SK-N-SH (cell line): Measurements from ENCODE around the gene HACE1. TPM values are rescaled to one million over a fixed set of nuclear protein-coding genes. Genes with fewer than 3 reads are reported as not detected.

Experiments
- CTCF ChIA-PET: fragments of 300-600, 350-600 bp; formaldehyde crosslinking; extraction: SDS; loops from one replicate; lab custom pipeline; 2021; lab: Yijun Ruan, JAX
- POLR2A ChIA-PET: fragments of 350-600 bp; sonication (Branson Sonifier 250); formaldehyde crosslinking; extraction: SDS; loops from one replicate; lab custom pipeline; 2020; ENCODE audit warnings: antibody characterized with exemption, inconsistent platforms; lab: Yijun Ruan, JAX
- DNase-seq: peaks from one replicate; pipeline ENCODE4 v3.0.0; 2012
- H2AFZ ChIP-seq: fragments of 200-600 bp; sonication (generic); 2 replicates; pipeline ENCODE4 v1.8.1; 2016; ENCODE audit warnings: antibody characterized with exemption, mild to moderate bottlenecking, low read depth
- H3F3A ChIP-seq: fragments of 200-600 bp; sonication (generic); replicated peaks from 2 replicates; pipeline ENCODE3; 2016; ENCODE audit warnings: antibody characterized with exemption, mild to moderate bottlenecking; ENCODE audit not compliant: insufficient read depth
- H3K27ac ChIP-seq, 2 experiments: fragments of 200-500 bp in 1 of 2; fragments of 200-600 bp in 1 of 2; sonication (Bioruptor generic) in 1 of 2; sonication (generic), shearing (Covaris generic) in 1 of 2; 2 replicates each; pipeline versions ENCODE4 v1.5.1 to v1.6.1; 2014 to 2016; ENCODE audit warnings: low read depth in 2 of 2, inconsistent platforms in 1 of 2, low read length in 1 of 2, mild to moderate bottlenecking in 1 of 2, mixed read lengths in 1 of 2
- H3K27me3 ChIP-seq: fragments of 200-600 bp; sonication (generic), shearing (Covaris generic); 2 replicates; pipeline ENCODE4 v1.6.1; 2016; ENCODE audit warnings: mixed run types; ENCODE audit not compliant: insufficient read depth
- H3K36me3 ChIP-seq, 2 experiments: fragments of 200-500 bp in 1 of 2; fragments of 200-600 bp in 1 of 2; sonication (Bioruptor generic) in 1 of 2; sonication (generic) in 1 of 2; replicated peaks in 1 of 2; 2 replicates each; pipeline versions ENCODE3 to v1.5.1; 2014 to 2016; ENCODE audit warnings: low read length in 1 of 2, mild to moderate bottlenecking in 1 of 2; ENCODE audit not compliant: insufficient read depth in 2 of 2, control insufficient read depth in 1 of 2
- H3K4me1 ChIP-seq, 2 experiments: fragments of 200-500 bp in 1 of 2; fragments of 200-600 bp in 1 of 2; sonication (Bioruptor generic) in 1 of 2; sonication (generic), shearing (Covaris generic) in 1 of 2; 2 replicates each; pipeline versions ENCODE4 v1.5.1 to v1.6.1; 2014 to 2016; ENCODE audit warnings: low read depth in 1 of 2, low read length in 1 of 2, mixed run types in 1 of 2; ENCODE audit not compliant: insufficient read depth in 2 of 2, control insufficient read depth in 1 of 2
- H3K4me2 ChIP-seq: fragments of 200-600 bp; sonication (generic), shearing (Covaris generic); 2 replicates; pipeline ENCODE4 v1.6.1; 2017; ENCODE audit warnings: mixed run types
- H3K4me3 ChIP-seq, 2 experiments: fragments of 200-500 bp in 1 of 2; fragments of 200-600 bp in 1 of 2; sonication (Bioruptor generic) in 1 of 2; sonication (generic), shearing (Covaris generic) in 1 of 2; 2 replicates each; pipeline versions ENCODE4 v1.5.1 to v1.8.1; 2014 to 2016; ENCODE audit warnings: low read depth in 2 of 2, inconsistent platforms in 1 of 2, low read length in 1 of 2, mild to moderate bottlenecking in 1 of 2, mixed read lengths in 1 of 2, moderate library complexity in 1 of 2
- H3K79me2 ChIP-seq: fragments of 200-600 bp; sonication (generic); 2 replicates; pipeline ENCODE4 v1.8.1; 2017; ENCODE audit warnings: mild to moderate bottlenecking; ENCODE audit not compliant: insufficient read depth
- H3K9ac ChIP-seq: fragments of 200-600 bp; sonication (generic); 2 replicates; pipeline ENCODE4 v1.6.1; 2017; ENCODE audit warnings: mixed run types
- H3K9me2 ChIP-seq: fragments of 200-600 bp; sonication (generic); 2 replicates; pipeline ENCODE4 v1.6.1; 2017; ENCODE audit warnings: mixed run types
- H3K9me3 ChIP-seq: fragments of 200-600 bp; sonication (generic); 2 replicates; pipeline ENCODE4 v1.6.1; 2017; ENCODE audit warnings: mixed run types, mild to moderate bottlenecking, moderate library complexity
- H4K20me1 ChIP-seq: fragments of 200-600 bp; sonication (generic); 2 replicates; pipeline ENCODE4 v1.6.1; 2017; ENCODE audit warnings: mild to moderate bottlenecking, mixed run types; ENCODE audit not compliant: insufficient read depth
- ELF1 ChIP-seq: IDR thresholded peaks from 2 replicates; pipeline ENCODE4 v1.4.0; 2012
- FOXM1 ChIP-seq: IDR thresholded peaks from 2 replicates; pipeline ENCODE4 v1.4.0; 2012; ENCODE audit warnings: low read depth, mild to moderate bottlenecking
- JUND ChIP-seq: IDR thresholded peaks from 2 replicates; pipeline ENCODE4 v1.4.0; 2012
- MXI1 ChIP-seq: IDR thresholded peaks from 2 replicates; pipeline ENCODE4 v1.6.1; 2012; ENCODE audit warnings: mild to moderate bottlenecking, low read depth, low read length, improper control_type of control experiment
- NRF1 ChIP-seq: IDR thresholded peaks from 2 replicates; pipeline ENCODE4 v1.6.1; 2012; ENCODE audit warnings: low read depth, mild to moderate bottlenecking, low read length
- RFX5 ChIP-seq: IDR thresholded peaks from 2 replicates; pipeline ENCODE4 v1.6.1; 2012; ENCODE audit warnings: mild to moderate bottlenecking, improper control_type of control experiment, low read length
- RXRA ChIP-seq: IDR thresholded peaks from 2 replicates; pipeline ENCODE4 v1.4.0; 2012; ENCODE audit warnings: low read depth, mild to moderate bottlenecking, borderline replicate concordance
- TCF12 ChIP-seq: IDR thresholded peaks from 2 replicates; pipeline ENCODE4 v1.4.0; 2012
- YY1 ChIP-seq: IDR thresholded peaks from 2 replicates; pipeline ENCODE4 v1.4.0; 2012; ENCODE audit warnings: low read depth, mild to moderate bottlenecking
- WGBS: methylation state at CpG from one replicate; pipeline ENCODE4 v1.1.6; 2017; ENCODE audit warnings: low lambda C conversion rate; 5-methylcytosine and 5-hydroxymethylcytosine counted together
- polyA plus RNA-seq, 3 experiments: library from polyadenylated mRNA; depleted of rRNA; stranded (reverse); fragments of >200 nt; gene quantifications; 2 replicates each; pipeline ENCODE4 v1.2.3, GENCODE V29; 2012
- TF ChIP-seq, protein P1 (sequence below): IDR thresholded peaks from 2 replicates; pipeline ENCODE4 v1.4.0; 2012; ENCODE audit warnings: low read depth, borderline replicate concordance
- TF ChIP-seq, protein P2 (sequence below): fragments of 150-350 bp; IDR thresholded peaks from 2 replicates; pipeline ENCODE4 v1.6.1; 2017; ENCODE audit warnings: antibody characterized with exemption, low read length, low read depth, borderline replicate concordance
- TF ChIP-seq, protein P3 (sequence below): IDR thresholded peaks from 2 replicates; pipeline ENCODE4; 2012
- TF ChIP-seq, protein P4 (sequence below): IDR thresholded peaks from 2 replicates; pipeline ENCODE4 v1.4.0; 2012; ENCODE audit warnings: low read depth, borderline replicate concordance

Gene HACE1
- polyA plus RNA-seq, 1 of the 3 experiments (the other 2 are of a cell fraction), result 6.2 TPM

DNA sequence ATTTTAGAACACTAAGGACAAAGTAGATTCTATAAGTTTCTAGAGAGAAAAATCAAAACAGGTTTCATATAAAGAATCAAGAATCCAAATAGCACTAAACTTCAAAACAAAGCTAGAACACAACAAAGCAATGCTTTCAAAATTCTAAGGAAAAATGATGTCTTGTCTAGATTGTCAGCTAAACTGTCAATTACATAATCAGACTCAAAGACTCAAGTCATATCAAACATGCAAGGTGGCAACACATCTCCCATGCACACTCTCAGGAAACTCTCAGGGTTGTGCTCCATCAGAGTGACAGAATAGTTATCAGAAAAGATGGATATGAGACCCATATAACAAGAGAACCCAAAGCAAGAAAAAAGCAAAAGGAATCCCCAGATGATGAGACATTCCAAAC is 23.9 kb downstream of the HACE1 start (continued):
- TF ChIP-seq, protein P1, sequence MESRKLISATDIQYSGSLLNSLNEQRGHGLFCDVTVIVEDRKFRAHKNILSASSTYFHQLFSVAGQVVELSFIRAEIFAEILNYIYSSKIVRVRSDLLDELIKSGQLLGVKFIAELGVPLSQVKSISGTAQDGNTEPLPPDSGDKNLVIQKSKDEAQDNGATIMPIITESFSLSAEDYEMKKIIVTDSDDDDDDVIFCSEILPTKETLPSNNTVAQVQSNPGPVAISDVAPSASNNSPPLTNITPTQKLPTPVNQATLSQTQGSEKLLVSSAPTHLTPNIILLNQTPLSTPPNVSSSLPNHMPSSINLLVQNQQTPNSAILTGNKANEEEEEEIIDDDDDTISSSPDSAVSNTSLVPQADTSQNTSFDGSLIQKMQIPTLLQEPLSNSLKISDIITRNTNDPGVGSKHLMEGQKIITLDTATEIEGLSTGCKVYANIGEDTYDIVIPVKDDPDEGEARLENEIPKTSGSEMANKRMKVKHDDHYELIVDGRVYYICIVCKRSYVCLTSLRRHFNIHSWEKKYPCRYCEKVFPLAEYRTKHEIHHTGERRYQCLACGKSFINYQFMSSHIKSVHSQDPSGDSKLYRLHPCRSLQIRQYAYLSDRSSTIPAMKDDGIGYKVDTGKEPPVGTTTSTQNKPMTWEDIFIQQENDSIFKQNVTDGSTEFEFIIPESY, result no peak
- no peak for TF ChIP-seq TCF12
- TF ChIP-seq, protein P2, sequence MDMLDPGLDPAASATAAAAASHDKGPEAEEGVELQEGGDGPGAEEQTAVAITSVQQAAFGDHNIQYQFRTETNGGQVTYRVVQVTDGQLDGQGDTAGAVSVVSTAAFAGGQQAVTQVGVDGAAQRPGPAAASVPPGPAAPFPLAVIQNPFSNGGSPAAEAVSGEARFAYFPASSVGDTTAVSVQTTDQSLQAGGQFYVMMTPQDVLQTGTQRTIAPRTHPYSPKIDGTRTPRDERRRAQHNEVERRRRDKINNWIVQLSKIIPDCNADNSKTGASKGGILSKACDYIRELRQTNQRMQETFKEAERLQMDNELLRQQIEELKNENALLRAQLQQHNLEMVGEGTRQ, result no peak

DNA sequence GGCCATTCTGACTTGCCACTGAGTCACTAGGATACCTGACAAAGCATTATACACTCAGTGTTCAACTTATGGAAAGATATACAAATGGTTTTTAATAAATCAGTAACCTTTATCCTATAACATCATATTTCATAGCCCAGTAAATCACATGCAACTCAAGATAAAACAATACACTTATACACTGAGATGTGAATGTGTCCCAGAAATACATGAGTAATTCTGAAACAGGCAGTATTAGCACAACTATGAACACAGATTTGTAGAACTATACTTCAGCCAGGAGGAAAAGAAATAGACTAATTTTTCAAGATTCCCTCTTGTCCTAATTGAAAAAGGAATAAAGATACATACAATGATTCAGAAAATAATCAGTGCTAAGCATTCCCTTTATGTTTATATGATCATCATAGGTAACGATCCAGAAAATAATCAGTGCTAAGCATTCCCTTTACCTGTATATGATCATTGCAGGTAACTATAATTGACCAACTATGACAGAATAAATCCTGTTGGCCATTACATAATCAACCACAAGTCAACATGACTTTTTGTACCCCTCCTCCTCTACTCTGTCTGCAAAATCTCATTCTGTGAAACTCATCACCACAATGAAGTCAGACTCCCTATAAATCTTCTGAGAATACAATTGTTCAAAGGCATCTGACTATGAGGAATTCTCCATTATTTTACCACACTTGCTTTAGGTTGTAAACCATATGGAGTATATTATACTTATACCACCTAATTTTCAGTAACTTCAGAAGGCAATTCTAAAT is 30.3 kb downstream of the HACE1 start:
- no peaks in the 10 kb centered on the region for H3K9me2 ChIP-seq
- WGBS, result 95% methylated on average over 1 of the region's 1 CpG
- ChIA-PET CTCF (no interaction called here), POLR2A (no interaction called here)
- H3K4me3 ChIP-seq, result no peak overlapping the region
- no peaks in the 10 kb centered on the region for H3K9me3 ChIP-seq
- H3K4me1 ChIP-seq, result no peaks in the 10 kb centered on the region
- no peak overlapping the region for H3K9ac ChIP-seq
- no peak for DNase-seq
- peaks cover 6 to 21% of the 10 kb centered on the region in 2 experiments for H3K36me3 ChIP-seq
- no peaks in the 10 kb centered on the region for H3F3A ChIP-seq
- TF ChIP-seq RFX5 (no peak), NRF1 (no peak), YY1 (no peak), FOXM1 (no peak), MXI1 (no peak), JUND (no peak), RXRA (no peak), ELF1 (no peak), TCF12 (no peak)
- TF ChIP-seq, protein P3, sequence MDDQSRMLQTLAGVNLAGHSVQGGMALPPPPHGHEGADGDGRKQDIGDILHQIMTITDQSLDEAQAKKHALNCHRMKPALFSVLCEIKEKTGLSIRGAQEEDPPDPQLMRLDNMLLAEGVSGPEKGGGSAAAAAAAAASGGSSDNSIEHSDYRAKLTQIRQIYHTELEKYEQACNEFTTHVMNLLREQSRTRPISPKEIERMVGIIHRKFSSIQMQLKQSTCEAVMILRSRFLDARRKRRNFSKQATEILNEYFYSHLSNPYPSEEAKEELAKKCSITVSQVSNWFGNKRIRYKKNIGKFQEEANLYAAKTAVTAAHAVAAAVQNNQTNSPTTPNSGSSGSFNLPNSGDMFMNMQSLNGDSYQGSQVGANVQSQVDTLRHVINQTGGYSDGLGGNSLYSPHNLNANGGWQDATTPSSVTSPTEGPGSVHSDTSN, result no peak
- TF ChIP-seq, protein P4, sequence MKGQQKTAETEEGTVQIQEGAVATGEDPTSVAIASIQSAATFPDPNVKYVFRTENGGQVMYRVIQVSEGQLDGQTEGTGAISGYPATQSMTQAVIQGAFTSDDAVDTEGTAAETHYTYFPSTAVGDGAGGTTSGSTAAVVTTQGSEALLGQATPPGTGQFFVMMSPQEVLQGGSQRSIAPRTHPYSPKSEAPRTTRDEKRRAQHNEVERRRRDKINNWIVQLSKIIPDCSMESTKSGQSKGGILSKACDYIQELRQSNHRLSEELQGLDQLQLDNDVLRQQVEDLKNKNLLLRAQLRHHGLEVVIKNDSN, result no peak
- H3K27me3 ChIP-seq, result no peaks in the 10 kb centered on the region
- H3K4me2 ChIP-seq, result no peak overlapping the region
- no peak overlapping the region for H2AFZ ChIP-seq
- H4K20me1 ChIP-seq, result no peaks in the 10 kb centered on the region
- no peaks in the 10 kb centered on the region for H3K79me2 ChIP-seq
- H3K27ac ChIP-seq, result no peak overlapping the region
